ENCODE data around the gene IPO4. TPM values are rescaled to one million over a fixed set of nuclear protein-coding genes. Genes with fewer than 3 reads are reported as not detected.

The IPO4 gene
- total and polyA plus RNA-seq, 2 of the 13 experiments (the other 11 are each of a cell fraction or from before 2014, with no cell fraction given), result 39.0 to 179 TPM

- no peak; a peak in 2 of 4 replicates for TF ChIP-seq REST (IDR thresholded peaks at IDR 0.05; ENCODE audit: borderline replicate concordance in 1 of 2, low read depth in 1 of 2, low read length in 2 of 2)
- TF ChIP-seq XBP1 (CRISPR knock-in tag; IDR thresholded peaks at IDR 0.05), result peak; percentile 99
- no peak for TF ChIP-seq IKZF1 (IDR thresholded peaks at IDR 0.05)
- TF ChIP-seq SIN3B (IDR thresholded peaks at IDR 0.05; ENCODE audit: low read length), result peak; percentile 79
- peak; percentile 90; the same call in 1 of the 2 replicates for TF ChIP-seq DR1 (CRISPR knock-in tag; IDR thresholded peaks at IDR 0.05)
- TF ChIP-seq KMT2B (CRISPR knock-in tag; IDR thresholded peaks at IDR 0.05), result peak; percentile 100
- TF ChIP-seq HOXA7 (CRISPR knock-in tag; IDR thresholded peaks at IDR 0.05), result no peak
- TF ChIP-seq CBFB (CRISPR knock-in tag; IDR thresholded peaks at IDR 0.05), result peak; percentile 99
- 0 out of 2 replicates have a peak, but pooled peaks have one; percentile 0 for TF ChIP-seq IRF1 (CRISPR knock-in tag; IDR thresholded peaks at IDR 0.05; ENCODE audit: low read depth)
- TF ChIP-seq MXD1 (CRISPR knock-in tag; IDR thresholded peaks at IDR 0.05), result peak; percentile 98
- TF ChIP-seq HNRNPH1 (optimal IDR thresholded peaks at IDR 0.05; ENCODE audit: low read depth, low read length), result no peak
- peak; percentile 97 for TF ChIP-seq U2AF1 (optimal IDR thresholded peaks at IDR 0.05; ENCODE audit: low read depth, low read length)
- TF ChIP-seq E2F1 (CRISPR knock-in tag; IDR thresholded peaks at IDR 0.05), result peak; percentile 96
- TF ChIP-seq ZNF687 (CRISPR knock-in tag; IDR thresholded peaks at IDR 0.05), result peak; percentile 99
- TF ChIP-seq USF2 (IDR thresholded peaks at IDR 0.05; ENCODE audit: low read depth, low read length), result no peak
- TF ChIP-seq USF2 (CRISPR knock-in tag; IDR thresholded peaks at IDR 0.05; ENCODE audit: borderline replicate concordance), result peak; percentile 85
Observed at GRCh38 chr14:24195186-24196070, 6.8 kb upstream of the IPO4 start, which contains the start of gene TM9SF1 (continued).

Data from HepG2 (cell line).